Epithelial cell of proximal tubule (primary cell): ENCODE results near the gene RPS6KA3. TPM values are rescaled to one million over a fixed set of nuclear protein-coding genes. Genes with fewer than 3 reads are reported as not detected.

Experiments
- DNase-seq: peaks from one replicate; pipeline ENCODE4 v3.0.0-alpha.2; 2011; ENCODE audit warnings: low read depth
- H3K4me3 ChIP-seq: 2 replicates; pipeline ENCODE4 v1.5.1; 2011; ENCODE audit warnings: low read depth, mild to moderate bottlenecking, low read length
- CTCF ChIP-seq: conservative IDR thresholded peaks from 2 replicates; pipeline ENCODE4 v1.5.1; 2012; ENCODE audit warnings: low read depth, mild to moderate bottlenecking, low read length
- total RNA-seq: library from RNA; depleted of rRNA; stranded (reverse); fragments of >200 nt; gene quantifications from 2 replicates; pipeline ENCODE4 v1.2.3, GENCODE V29; 2015

RPS6KA3 gene
- total RNA-seq, 1 donor from 2014 or later = 17.2 TPM

- TF ChIP-seq CTCF = no peak
- peak overlapping the region; percentile 79 for H3K4me3 ChIP-seq
- no peak for DNase-seq
These were observed 126.3 kb downstream of the RPS6KA3 start for GRCh38 chrX:20140420-20140819.

GRCh38 chrX:20139966-20140365, 126.7 kb downstream of the RPS6KA3 start:
- peak overlapping the region; percentile 79 for H3K4me3 ChIP-seq
- no peak for DNase-seq
- no peak for TF ChIP-seq CTCF

- no peak overlapping the region for H3K4me3 ChIP-seq
- no peak for TF ChIP-seq CTCF
- no peak for DNase-seq
These were observed 130.8 kb downstream of the RPS6KA3 start for GRCh38 chrX:20135944-20136343.

GRCh38 chrX:20132666-20133065, 134.0 kb downstream of the RPS6KA3 start:
- TF ChIP-seq CTCF = no peak
- no peak for DNase-seq
- no peak overlapping the region for H3K4me3 ChIP-seq

- TF ChIP-seq CTCF = no peak
- H3K4me3 ChIP-seq = no peak overlapping the region
- DNase-seq = no peak
These were observed 136.4 kb downstream of the RPS6KA3 start for GRCh38 chrX:20130357-20130756.

GRCh38 chrX:20129547-20129946, 137.2 kb downstream of the RPS6KA3 start:
- H3K4me3 ChIP-seq = no peak overlapping the region
- TF ChIP-seq CTCF = no peak
- DNase-seq = no peak

GRCh38 chrX:20128670-20129069, 138.0 kb downstream of the RPS6KA3 start:
- TF ChIP-seq CTCF = no peak
- no peak overlapping the region for H3K4me3 ChIP-seq
- DNase-seq = no peak
